Cerebellar nuclear complex (tissue), 1 donor: ENCODE measurements around the gene LHX4.

Source experiments
- DNase-seq, 2 experiments: peaks; one replicate each; lab custom pipeline; 2025; lab: John Stamatoyannopoulos, UW

The LHX4 gene

DNA sequence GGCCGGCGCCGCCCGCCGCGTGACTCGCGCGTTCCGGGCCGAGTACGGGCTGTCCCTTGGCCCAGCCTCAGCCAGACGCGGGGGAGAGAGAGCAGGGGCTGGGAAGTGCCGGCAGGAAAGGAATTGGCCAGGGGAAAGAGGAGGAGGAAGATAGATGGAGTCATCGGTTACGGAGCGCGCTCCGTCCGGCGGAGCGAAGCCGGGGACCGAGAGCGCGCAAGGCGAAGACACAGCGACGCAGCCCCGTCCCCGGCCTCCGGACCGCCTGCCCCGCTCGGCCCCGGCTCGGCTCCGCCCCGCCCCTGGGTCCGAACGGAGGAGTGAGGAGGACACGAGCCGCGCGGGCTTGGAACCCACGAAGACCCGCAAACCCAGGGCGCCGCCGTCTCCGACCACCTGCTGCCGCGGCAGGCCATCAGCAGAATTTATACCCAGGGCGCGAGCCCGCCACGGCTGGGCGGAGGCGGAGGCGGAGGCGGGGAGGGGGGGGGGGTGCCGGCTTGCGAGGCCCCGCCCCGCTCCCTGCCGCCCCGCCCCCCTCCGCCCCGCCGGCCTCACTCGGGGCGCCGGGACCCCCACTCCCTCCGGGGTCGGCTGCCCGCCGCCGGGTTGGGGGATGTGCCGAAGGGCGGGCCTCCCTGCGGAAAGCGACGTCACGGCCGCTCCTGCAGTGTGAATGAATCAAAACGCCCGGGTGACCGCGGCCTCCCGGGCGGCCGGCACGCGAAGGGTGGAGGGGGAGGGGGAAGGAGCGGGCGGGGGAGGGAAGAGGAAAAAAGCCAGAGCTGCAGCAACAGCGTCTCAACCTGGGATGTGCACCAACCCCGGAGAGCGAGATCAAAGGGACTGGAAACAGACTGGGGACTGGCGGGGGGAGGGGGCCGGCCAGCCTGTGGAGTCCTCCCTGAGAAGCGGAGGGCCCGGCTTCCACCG is at the start of gene LHX4:
Gene LHX4 (plus strand): TSS at position 782 of the 933 bp plus-strand sequence. CDS start 266 bp downstream, outside the sequence.
- no peak for DNase-seq

DNA sequence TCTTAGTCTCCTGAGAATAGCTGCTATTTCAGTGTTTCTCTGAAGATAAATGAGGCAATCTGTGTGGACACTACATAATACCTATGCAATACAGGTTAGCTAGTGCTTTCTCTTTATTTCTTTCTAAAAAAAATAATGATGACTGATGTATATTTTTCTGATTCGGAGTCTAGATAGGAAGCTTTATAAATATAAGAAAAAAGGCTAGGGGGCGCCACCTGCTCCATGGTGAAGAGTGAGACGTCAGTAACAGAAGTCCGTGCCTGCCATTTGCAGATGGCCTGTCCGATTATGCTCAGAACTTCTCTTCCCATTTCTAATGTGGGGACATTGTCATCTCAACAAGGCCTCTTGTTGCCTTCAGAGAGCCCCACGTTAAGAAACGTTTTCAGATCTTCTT is 49.0 kb upstream of the LHX4 start:
- no peak for DNase-seq

DNA sequence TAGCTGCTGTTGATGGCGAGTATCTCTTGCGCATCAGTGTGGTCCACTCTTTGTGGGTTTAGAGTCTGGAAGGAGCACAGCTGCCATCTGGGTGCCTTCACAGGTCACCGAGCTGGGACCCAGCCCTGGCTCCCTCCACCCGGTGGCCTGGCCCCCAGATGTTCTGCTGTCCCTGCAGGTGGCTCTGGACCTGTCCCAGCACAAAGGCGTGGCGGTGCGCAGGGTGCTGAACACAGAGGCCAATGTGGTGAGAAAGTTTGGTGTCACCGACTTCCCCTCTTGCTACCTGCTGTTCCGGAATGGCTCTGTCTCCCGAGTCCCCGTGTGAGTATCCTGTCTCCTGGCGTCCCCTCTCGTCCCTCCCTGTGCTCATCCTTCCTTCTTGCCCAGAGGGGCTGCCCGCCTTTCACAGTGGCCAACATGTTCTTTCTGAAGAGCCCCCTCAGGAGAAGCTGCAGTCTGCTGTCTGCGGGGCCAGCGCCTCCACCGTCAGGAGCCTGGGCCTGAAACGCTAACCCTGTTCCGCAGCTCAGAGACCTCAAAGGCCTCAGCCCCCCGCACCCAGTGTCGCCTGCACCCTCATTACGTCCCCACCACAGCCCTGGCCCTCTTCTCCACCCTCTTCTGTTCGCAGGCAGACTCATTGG is 47.9 kb upstream of the LHX4 start:
- DNase-seq: no peak

DNA sequence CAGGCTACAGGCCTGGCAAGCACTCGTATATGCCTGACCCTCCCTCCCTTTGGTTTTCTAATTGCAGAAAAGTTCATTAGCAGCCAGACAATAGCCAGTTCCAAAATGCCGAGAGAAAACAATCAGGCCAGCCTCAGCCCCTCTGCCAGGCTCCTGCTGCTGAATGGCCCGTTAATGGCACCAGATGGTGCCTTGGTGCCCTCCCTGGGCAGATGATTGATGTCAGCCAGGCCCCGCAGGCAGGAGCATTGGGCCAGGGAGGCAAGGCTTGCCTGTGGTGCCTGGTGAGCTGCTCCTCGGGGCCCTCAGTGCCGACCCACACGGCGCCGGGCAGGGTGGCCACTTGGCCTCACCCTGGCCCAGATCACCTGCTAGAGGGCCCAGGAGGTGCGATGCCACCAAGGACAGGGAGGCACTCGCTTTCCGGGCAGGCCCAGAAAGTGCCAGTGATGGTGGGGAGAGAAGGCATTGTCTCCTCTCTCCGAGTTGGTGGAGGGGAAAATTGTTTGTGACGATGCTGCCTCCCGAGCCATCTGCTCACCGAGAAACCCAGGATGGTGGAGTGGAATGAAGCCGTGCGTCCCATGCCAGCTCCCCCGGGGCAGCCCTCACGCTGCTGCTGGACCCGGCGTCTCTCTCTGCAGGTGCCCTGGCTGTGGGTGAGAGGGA is 47.3 kb upstream of the LHX4 start:
- peak; percentile 84 to 94 for DNase-seq

DNA sequence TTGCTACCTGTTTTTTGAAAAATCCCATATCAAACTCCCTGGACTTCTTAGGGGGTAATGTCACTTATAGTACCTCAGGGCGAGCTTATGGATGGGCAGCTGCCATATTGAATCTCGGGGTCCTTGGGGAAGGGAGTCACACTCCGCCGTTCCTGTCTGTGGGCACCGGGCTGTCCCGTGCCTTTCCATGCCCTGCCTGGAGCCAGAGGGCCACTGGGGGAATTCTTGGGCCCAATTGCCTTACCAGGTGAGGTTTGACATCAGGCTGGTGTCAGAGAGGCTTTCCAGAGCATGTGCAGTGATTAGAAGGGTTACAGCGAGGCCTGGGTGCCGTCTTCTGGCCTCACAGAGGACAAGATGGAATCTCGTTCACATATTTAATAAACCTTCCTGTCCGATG is 46.6 kb upstream of the LHX4 start:
- no peak for DNase-seq

DNA sequence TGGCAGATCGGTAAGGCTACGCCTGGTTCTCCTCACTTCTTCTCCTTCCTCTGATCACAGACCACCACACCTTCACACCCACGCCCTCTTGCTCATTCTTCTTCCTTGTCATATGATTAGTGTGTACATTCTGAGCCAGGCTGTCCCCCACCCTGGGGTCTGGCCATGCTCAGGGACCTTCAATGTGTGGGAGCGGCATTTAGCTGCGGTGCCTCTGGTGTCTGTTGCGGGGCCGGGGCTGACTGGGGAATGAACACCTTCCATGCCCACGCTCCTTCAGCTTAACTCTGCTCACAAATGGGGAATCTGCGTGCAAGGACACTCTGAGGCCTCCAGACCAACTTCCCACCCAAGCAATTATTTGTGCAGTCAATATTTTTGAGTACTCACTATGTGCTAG is 46.0 kb upstream of the LHX4 start:
- DNase-seq: no peak

DNA sequence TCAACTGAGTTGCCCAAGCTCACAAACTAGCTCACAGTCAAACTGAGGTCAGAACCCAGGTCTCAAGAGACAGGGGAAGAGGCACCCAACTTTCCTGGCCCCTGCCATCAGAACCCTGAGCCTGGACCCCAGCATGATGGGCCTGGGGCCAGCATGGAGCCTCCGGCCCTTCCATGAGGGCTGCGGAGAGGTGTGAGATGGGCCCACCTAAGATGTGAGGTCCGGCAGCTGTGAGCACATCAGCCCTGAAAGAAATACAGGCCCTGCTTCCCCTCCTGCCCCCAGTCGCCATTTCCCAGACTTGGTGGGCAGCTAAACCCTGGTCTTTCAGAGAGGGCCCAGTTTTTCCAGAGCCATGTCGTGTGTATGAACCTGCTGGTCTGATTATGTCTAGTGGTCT is 44.8 kb upstream of the LHX4 start:
- DNase-seq: no peak

DNA sequence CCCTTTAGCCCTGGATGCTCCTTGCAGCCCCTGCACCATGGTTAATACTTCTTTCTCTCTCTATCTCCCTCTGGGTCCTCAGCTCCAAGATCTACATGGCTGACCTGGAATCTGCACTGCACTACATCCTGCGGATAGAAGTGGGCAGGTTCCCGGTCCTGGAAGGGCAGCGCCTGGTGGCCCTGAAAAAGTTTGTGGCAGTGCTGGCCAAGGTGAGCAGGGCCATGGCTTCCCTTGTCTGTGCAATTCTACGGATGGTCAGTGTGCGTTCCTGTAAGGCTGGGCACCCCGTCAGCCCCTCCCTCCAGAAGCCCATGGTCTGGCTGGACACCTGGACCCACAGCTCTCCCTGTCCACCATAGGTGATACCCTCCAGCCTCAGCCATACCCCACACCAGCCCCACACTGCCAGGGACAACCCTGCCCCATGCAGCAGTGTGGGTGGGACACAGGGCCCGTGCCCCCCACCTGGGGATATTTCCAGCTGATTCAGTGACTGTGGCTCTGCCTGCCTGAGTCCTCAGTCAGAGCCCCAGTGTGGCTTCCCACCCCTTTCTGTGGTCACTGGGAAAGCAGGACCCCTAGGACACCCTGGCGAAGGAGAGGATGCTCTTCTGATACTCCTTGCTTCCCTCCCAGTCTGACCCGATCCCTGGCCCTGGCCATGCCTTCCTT is 44.0 kb upstream of the LHX4 start:
- DNase-seq: no peak

DNA sequence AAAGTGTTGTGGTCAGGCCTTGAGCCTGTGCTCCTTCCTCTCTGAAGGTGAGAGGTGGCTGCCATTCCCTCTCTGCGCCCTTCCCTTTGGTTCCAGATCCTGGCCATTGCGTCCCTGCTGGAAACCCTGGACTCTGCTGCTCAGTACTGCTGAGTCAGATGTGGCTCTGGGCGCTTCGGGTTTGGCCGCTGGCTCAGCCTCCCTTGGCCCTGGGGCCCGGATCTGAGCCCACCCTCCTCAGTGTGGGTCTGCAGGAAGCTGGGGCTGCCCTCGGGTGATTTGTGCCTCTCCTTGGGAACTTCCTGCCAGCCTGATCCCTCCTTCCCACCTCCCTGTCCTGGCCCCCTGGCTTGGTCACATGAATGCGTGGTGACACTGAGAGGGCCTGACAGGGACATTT is 43.2 kb upstream of the LHX4 start:
- DNase-seq: no peak

DNA sequence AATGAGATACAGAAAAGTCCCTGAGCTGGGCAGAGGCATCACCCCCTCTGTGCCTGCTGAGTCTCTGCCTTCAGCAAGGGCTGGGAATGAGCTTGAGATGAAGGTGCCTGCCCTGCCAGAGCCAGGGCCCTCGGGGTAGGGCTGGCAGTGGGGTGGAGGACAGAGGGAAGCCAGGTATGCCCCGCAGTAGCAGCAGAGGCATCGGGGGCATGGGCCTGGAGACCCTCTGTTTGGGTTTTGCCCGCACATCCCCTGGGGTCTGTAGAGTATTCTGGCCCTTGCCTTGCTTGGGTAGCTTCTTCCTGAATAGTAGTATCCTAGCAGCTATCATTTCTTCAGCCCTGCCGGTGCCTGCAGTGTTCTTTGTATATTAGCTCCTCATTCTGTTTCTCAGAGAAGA is 42.4 kb upstream of the LHX4 start:
- DNase-seq: no peak

DNA sequence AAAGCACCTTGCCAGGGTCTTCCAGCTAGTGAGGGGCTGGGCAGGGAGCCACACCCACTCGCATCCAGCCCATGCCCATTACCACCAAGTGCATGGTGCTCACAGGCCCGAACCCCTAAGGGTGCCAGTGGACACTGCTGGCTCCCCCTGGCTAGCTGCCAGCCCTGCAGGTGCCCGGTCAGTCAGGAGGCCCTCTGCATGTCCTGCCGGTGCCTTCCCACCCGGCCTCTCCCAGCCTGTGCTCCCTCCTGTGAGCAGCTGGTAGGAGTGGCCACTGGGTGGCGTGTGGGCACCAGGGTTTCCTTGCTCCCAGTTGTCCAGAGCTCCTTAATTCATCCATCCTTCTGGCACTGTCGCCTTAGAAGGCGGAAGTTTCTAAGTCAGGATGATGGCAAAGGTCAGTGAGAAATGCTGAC is 42.0 kb upstream of the LHX4 start:
- no peak for DNase-seq

DNA sequence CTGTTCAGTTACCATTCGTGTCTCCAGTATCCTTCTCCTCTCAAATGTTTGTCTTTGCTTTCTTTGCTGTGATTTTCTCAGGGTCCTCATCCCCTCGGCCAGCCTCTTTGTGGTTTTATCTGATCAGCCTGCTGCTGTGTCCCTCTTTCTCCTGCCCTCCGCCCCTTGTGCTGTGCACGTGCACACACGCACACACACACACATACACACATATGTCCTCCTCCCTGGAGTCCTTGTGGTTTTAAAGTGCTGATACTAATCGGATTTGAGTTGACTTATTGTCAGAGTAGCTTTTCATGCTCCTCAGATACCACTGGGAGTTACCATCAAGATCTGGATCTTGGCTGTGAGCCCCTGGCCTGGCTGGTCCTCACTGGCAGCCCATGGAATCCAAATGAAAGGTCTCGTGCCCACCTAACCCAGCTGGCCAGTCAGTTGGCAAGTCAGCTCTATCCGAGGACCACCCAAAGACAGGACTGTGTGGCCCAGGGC is 41.3 kb upstream of the LHX4 start:
- no peak for DNase-seq

DNA sequence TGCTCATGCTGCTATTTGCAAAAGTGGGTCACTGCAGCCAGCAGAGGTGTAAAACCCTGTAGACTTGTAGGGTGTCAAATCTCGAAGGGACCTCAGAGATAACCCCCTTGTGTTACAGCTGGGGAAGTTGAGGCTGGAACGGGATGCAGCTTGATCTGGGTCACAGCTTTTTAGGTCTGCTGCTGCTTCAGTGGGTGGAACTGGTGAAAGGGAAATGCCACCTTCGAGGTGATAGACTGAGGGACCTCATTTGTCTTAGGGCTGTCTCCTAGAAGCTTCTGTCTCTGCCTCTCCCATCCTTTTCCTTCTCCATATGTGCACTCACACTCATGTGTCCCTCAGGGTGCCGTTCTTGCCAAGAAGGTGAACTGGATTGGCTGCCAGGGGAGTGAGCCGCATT is 40.0 kb upstream of the LHX4 start:
- no peak for DNase-seq

DNA sequence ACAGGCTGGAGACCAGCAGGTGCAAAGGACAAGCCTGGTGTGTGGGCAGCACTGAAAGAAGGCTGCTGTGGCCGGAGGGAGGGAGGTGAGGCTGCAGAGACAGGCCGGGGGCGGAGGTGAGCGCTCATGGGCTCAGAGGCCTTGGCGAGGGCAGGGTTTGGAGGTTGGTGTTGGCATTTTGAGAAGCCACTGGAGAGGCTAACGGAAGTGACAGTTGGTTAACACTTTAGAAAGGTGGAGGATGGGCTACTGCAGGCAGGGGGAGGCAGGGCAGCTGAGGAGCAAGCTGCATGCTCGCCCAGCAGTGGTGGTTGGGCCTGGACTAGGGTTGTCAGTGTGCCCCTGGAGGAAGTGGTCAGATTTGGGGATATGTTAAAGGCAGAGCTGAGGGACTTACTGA is 37.9 kb upstream of the LHX4 start:
- DNase-seq: no peak

DNA sequence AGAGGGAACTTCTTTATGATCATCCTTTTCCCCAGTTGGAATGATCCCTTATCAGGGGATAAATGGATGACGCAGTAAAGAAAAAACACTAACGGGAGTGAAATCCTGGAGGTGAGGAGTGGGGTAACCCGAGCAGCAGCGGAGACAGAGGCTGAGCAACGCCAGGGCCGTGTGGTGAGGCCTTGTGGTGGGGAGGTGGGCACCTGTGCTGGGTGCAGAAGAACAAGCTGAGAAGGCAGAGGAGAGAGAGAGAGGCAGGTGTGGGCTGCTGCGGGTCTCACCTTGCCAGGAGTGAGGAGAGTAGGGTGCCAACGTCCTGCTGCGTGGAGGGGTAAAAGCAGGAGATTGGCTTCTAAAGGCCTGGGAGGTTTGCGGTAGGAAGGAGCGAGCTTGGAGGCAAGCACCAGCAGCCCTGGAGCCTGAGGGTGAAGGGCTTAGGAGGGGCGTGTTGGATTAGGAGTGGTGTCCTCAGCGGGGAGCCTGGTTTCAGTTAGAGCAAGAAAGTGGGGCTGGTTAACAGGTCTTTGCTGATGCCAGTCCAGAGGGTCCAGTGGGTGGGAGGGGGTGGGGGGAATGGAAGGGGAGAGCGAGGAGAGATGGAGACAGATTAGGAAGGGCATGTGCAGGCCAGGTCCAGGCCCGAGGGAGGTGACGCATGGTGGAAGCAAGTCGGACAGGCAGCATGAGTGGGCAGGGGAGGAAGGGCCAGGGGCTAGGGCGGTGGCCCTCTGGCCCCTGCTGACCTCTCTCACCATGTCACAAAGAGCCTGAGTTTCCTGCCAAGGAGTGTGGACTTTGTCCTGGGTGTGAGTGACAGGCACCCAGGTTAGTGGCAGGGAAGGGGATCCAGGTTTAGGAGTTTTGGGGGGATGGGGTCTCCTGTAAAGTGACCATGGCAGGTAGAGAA is 36.7 kb upstream of the LHX4 start:
- no peak for DNase-seq

DNA sequence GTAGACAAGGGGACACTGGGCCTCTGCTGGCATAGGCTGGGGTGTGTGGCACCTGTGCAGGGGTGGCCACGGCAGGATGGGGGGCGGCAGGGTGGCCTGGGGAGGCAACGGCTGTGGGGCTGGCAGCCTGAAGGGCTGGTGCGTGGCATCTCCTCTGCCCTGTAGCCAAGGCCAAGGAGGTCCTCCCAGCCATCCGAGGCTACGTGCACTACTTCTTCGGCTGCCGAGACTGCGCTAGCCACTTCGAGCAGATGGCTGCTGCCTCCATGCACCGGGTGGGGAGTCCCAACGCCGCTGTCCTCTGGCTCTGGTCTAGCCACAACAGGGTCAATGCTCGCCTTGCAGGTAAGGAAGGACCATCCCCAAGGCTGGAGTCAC is 36.0 kb upstream of the LHX4 start:
- no peak for DNase-seq

DNA sequence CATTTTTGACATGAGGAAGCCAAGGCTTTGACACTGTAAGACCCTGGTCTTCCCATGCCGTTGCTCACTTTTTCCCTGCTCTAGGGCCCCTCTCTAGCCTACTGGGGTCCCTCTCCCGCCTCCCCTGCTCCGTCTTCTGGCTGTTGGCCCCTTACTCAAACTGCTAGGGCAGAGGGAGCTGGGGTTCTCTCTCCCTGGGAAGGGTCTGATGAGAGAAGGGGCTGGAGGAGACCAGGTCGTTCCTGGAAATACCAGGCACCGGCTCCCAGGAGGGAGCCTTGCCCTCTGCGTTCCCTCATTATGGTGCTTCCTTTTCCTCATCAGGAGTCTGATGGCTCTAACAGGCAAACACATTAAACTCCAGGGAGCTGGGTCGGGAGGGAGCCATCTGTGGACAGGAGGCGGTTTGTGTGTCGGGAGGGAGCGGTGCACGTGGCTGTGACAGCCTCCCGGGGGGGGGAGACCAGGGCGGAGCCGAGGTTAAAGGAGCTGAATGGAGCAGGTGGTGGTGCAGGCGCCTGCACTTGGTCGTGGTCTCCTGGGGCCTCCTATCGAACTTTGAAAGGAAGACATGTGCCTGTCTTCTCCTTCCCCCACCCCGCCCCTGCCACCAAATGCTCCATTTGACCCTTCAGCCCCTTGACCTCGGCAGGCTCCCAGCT is 35.4 kb upstream of the LHX4 start:
- DNase-seq: no peak

DNA sequence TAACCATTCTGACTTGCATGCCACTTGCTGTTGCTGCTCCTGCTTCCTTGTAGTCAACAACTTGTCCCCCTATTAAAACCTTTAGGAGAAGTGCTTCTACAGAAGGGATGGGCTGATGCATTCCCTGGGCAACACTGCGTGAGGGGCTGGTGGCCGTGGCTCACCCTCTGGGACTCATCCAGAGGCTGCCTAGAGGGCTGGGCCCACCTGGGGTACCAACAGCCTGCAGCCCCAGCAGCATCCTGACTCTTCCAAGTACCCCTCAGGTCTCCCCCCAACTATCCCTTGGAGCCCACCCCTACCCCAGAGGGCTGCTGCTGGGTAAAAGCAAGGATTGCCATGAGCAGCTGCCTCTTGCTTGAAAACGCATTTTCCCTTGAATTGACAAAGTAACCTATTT is 34.7 kb upstream of the LHX4 start:
- no peak for DNase-seq

DNA sequence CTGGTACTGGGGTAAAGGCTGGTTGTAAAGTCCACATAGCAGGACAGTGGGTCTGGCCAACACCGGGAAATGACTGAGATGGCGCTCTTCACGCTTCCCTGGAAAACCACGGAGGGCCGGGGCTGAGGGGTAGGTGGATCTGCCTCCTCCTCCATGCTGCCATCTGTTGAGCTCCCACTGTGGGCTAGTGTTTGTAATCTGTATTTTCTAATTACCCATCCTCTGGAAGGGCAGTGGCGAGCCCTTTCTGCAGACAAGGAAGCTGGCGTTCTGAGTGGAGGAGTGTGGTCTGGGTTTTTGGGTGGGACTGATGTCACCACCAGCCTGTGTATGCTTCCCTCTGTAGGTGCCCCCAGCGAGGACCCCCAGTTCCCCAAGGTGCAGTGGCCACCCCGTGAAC is 34.1 kb upstream of the LHX4 start:
- no peak for DNase-seq

DNA sequence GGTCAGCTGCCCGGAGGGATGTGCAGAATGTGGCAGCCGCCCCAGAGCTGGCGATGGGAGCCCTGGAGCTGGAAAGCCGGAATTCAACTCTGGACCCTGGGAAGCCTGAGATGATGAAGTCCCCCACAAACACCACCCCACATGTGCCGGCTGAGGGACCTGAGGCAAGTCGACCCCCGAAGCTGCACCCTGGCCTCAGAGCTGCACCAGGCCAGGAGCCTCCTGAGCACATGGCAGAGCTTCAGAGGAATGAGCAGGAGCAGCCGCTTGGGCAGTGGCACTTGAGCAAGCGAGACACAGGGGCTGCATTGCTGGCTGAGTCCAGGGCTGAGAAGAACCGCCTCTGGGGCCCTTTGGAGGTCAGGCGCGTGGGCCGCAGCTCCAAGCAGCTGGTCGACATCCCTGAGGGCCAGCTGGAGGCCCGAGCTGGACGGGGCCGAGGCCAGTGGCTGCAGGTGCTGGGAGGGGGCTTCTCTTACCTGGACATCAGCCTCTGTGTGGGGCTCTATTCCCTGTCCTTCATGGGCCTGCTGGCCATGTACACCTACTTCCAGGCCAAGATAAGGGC is 33.5 kb upstream of the LHX4 start:
- DNase-seq: no peak
